C4-2B (cell line): ENCODE results near the gene NUP62.
"Not testable (repeated sequence)": the region's sequence is repeated elsewhere in the genome, so short reads cannot be mapped to it uniquely, and the experiment has no call there.

Source experiments
- H3K27ac ChIP-seq: fragments of 450-650 bp; 2 replicates; pipeline ENCODE4 v1.5.1; 2017
- CTCF ChIP-seq: fragments of 450-650 bp; conservative IDR thresholded peaks from 2 replicates; pipeline ENCODE4 v1.5.1; 2017; ENCODE audit warnings: mild to moderate bottlenecking
- ZFX ChIP-seq: fragments of 450-650 bp; IDR thresholded peaks from 2 replicates; pipeline ENCODE4 v1.6.1; 2017

Gene NUP62

GRCh38 chr19:49972841-49973240, 43.5 kb upstream of the NUP62 start:
- TF ChIP-seq CTCF (no peak), ZFX (no peak)
- no peak overlapping the region for H3K27ac ChIP-seq

GRCh38 chr19:49971991-49972411, 42.7 kb upstream of the NUP62 start:
- TF ChIP-seq CTCF: no peak
- no peak for TF ChIP-seq ZFX
- H3K27ac ChIP-seq: no peak overlapping the region

GRCh38 chr19:49969355-49969754, 40.1 kb upstream of the NUP62 start:
- H3K27ac ChIP-seq: not testable (repeated sequence)

- TF ChIP-seq CTCF (no peak), ZFX (no peak)
- no peak overlapping the region for H3K27ac ChIP-seq
Observed at GRCh38 chr19:49968279-49968922, 39.1 kb upstream of the NUP62 start.

GRCh38 chr19:49960980-49961379, 31.7 kb upstream of the NUP62 start, which contains the start of gene SIGLEC11:
TSS of gene SIGLEC11 (minus strand) at chr19:49961172. CDS start at chr19:49961081, 91 bp downstream.
- not testable (repeated sequence) for H3K27ac ChIP-seq

- H3K27ac ChIP-seq: not testable (repeated sequence)
Observed at GRCh38 chr19:49959892-49960291, 30.6 kb upstream of the NUP62 start.

GRCh38 chr19:49958596-49958995, 29.3 kb upstream of the NUP62 start:
- not testable (repeated sequence) for H3K27ac ChIP-seq

GRCh38 chr19:49958144-49958543, 28.8 kb upstream of the NUP62 start:
- H3K27ac ChIP-seq: not testable (repeated sequence)

- H3K27ac ChIP-seq: no peak overlapping the region
- TF ChIP-seq ZFX: no peak
- TF ChIP-seq CTCF: no peak
Observed at GRCh38 chr19:49957262-49957915, 28.1 kb upstream of the NUP62 start.

- no peak overlapping the region for H3K27ac ChIP-seq
Observed at GRCh38 chr19:49956115-49956495, 26.8 kb upstream of the NUP62 start.

More at GRCh38 chr19:49956115-49956495, 26.8 kb upstream of the NUP62 start:
- no peak for TF ChIP-seq CTCF
